DOHH2 (cell line): ENCODE data around the gene EIF3J.

Experiments used
- H3F3A ChIP-seq: fragments of 200-600 bp; sonication (generic), shearing (Covaris generic); 2 replicates; pipeline ENCODE4 v1.6.0; 2016; ENCODE audit warnings: antibody characterized with exemption, mild to moderate bottlenecking; ENCODE audit not compliant: control insufficient read depth, insufficient read depth
- H3K27ac ChIP-seq: fragments of 200-600 bp; sonication (generic); 2 replicates; pipeline ENCODE4 v1.5.1; 2014; ENCODE audit warnings: low read depth, mild to moderate bottlenecking, low read length, moderate library complexity
- H3K27me3 ChIP-seq: fragments of 200-600 bp; sonication (generic); 2 replicates; pipeline ENCODE4 v1.6.1; 2014; ENCODE audit warnings: mild to moderate bottlenecking, low read length, mixed read lengths; ENCODE audit not compliant: control insufficient read depth
- H3K36me3 ChIP-seq: fragments of 200-600 bp; sonication (generic); 2 replicates; pipeline ENCODE4 v1.6.1; 2014; ENCODE audit warnings: mild to moderate bottlenecking, low read length, moderate library complexity, mixed read lengths; ENCODE audit not compliant: control insufficient read depth
- H3K4me1 ChIP-seq: fragments of 200-600 bp; sonication (generic); 2 replicates; pipeline ENCODE4 v1.6.1; 2014; ENCODE audit warnings: mild to moderate bottlenecking, low read length, mixed read lengths; ENCODE audit not compliant: control insufficient read depth
- H3K4me2 ChIP-seq: fragments of 200-600 bp; sonication (generic); 2 replicates; pipeline ENCODE4 v1.6.0; 2014; ENCODE audit warnings: mild to moderate bottlenecking, low read length, moderate library complexity
- H3K4me3 ChIP-seq: fragments of 200-600 bp; sonication (generic); 2 replicates; pipeline ENCODE4 v1.5.1; 2014; ENCODE audit warnings: mild to moderate bottlenecking, low read length, mixed read lengths
- H3K79me2 ChIP-seq: fragments of 200-600 bp; sonication (generic); 2 replicates; pipeline ENCODE4 v1.6.1; 2014; ENCODE audit warnings: mild to moderate bottlenecking, low read length, mixed read lengths; ENCODE audit not compliant: control insufficient read depth
- H3K9me2 ChIP-seq: fragments of 200-600 bp; sonication (generic); replicated peaks from 2 replicates; pipeline ENCODE4 v1.6.1; 2014; ENCODE audit warnings: mild to moderate bottlenecking, low read length, mixed read lengths; ENCODE audit not compliant: control insufficient read depth
- H3K9me3 ChIP-seq: fragments of 200-600 bp; sonication (generic); 2 replicates; pipeline ENCODE4 v1.6.1; 2014; ENCODE audit warnings: antibody characterized with exemption, low read length, mixed read lengths; ENCODE audit not compliant: control insufficient read depth, insufficient read depth
- H4K20me1 ChIP-seq: fragments of 200-600 bp; sonication (generic); 2 replicates; pipeline ENCODE4 v1.6.0; 2014; ENCODE audit warnings: low read depth, mild to moderate bottlenecking, antibody characterized with exemption, low read length, moderate library complexity; ENCODE audit not compliant: control insufficient read depth, insufficient read depth
- EZH2phosphoT487 ChIP-seq: fragments of 200-600 bp; sonication (generic); IDR thresholded peaks from 2 replicates; pipeline ENCODE4 v1.6.1; 2017; ENCODE audit warnings: borderline replicate concordance, mild to moderate bottlenecking, antibody characterized with exemption, low read length, moderate library complexity, mixed read lengths
- TF ChIP-seq, protein P1 (sequence below): fragments of 200-600 bp; sonication (generic); IDR thresholded peaks from one replicate; pipeline ENCODE4 v1.5.1; 2014; ENCODE audit warnings: antibody characterized with exemption, mild to moderate bottlenecking, low read depth, low read length; ENCODE audit not compliant: poor library complexity, severe bottlenecking

Gene EIF3J

DNA sequence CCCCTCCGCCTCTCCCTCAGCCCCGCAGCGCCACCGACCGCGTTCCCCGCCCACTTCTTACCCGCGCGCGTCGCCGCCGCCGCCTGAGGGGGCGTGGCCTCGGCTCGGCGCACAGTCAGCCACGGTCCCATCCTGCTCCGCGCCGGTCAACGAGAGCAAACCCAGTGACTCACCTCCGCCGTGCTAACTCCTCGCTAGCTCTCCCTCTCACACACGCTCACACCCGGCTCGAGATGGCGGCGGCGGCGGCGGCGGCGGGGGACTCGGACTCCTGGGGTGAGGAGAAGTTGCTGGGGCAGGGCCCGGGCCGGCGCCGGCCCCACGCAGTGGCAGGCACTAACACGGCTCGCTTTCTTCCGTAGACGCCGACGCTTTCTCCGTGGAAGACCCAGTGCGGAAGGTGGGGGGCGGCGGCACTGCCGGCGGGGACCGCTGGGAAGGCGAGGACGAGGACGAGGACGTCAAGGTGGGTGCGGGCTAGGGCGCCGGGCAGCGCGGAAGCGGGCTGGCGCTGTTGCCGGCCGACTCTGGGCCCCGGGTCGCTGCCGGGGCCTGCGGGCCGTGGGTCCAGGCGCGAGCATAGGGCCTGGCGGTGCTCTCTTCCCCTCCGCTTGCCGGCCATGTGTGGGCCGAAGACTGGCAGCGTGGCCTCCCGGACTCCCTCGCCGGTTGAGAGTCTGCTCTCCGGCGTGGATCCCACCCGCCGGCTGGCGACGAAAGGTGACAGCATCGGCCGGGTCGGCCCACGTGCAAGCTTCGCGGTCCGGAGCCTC is at the start of gene EIF3J:
Gene EIF3J (plus strand): TSS at position 186 of the 773 bp plus-strand sequence. CDS start 48 bp downstream, at position 234.
- Histone ChIP-seq H3K4me3 (peak within 1 kb of the TSS; percentile 83), H3K27ac (peak within 1 kb of the TSS; percentile 76), H3F3A (0 out of 2 replicates have a peak, but pooled peaks cover 6% of the 10 kb centered on the region), H4K20me1 (peaks cover 13% of the 10 kb centered on the region; the same call in 1 of the 2 replicates), H3K9me2 (no peaks in the 10 kb centered on the region), H3K9me3 (no peaks in the 10 kb centered on the region), H3K27me3 (no peaks in the 10 kb centered on the region), H3K4me2 (peak within 1 kb of the TSS; percentile 79), H3K4me1 (peaks cover 36% of the 10 kb centered on the region), H3K79me2 (peaks cover 60% of the 10 kb centered on the region), H3K36me3 (peaks cover 43% of the 10 kb centered on the region)
- TF ChIP-seq EZH2phosphoT487 = no peak
- TF ChIP-seq, protein P1, sequence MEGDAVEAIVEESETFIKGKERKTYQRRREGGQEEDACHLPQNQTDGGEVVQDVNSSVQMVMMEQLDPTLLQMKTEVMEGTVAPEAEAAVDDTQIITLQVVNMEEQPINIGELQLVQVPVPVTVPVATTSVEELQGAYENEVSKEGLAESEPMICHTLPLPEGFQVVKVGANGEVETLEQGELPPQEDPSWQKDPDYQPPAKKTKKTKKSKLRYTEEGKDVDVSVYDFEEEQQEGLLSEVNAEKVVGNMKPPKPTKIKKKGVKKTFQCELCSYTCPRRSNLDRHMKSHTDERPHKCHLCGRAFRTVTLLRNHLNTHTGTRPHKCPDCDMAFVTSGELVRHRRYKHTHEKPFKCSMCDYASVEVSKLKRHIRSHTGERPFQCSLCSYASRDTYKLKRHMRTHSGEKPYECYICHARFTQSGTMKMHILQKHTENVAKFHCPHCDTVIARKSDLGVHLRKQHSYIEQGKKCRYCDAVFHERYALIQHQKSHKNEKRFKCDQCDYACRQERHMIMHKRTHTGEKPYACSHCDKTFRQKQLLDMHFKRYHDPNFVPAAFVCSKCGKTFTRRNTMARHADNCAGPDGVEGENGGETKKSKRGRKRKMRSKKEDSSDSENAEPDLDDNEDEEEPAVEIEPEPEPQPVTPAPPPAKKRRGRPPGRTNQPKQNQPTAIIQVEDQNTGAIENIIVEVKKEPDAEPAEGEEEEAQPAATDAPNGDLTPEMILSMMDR = no peak

- Histone ChIP-seq H3K27ac (no peak overlapping the region), H3K9me3 (no peaks in the 10 kb centered on the region), H3K4me2 (no peak overlapping the region), H3K4me3 (no peak overlapping the region), H3K9me2 (no peaks in the 10 kb centered on the region), H3K4me1 (no peaks in the 10 kb centered on the region), H3K27me3 (no peaks in the 10 kb centered on the region), H4K20me1 (no peaks in the 10 kb centered on the region), H3K36me3 (peaks cover 83% of the 10 kb centered on the region), H3K79me2 (peaks cover 24% of the 10 kb centered on the region), H3F3A (no peaks in the 10 kb centered on the region)
- TF ChIP-seq EZH2phosphoT487 = no peak
- TF ChIP-seq, protein P1 = no peak
These were observed 47.5 kb upstream of the EIF3J start for GRCh38 chr15:44489464-44489863.

DNA sequence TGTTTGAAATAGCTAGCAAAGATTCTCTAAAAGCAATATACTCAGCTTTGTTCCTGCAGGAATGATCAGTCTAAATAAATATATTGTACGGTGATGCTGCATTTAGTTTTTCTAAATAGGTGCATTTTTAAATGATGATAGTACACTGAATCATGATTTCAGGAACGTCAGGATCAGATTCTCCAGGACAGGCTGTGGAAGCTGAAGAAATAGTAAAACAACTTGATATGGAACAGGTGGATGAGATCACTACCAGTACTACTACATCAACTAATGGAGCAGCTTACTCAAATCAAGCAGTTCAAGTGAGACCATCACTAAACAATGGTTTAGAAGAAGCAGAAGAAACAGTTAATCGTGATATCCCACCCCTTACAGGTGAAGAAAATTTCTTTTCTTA is 46.3 kb upstream of the EIF3J start:
- Histone ChIP-seq H3K27ac (no peak overlapping the region), H3K9me3 (no peaks in the 10 kb centered on the region), H3K4me1 (no peaks in the 10 kb centered on the region), H3F3A (no peaks in the 10 kb centered on the region), H3K4me2 (no peak overlapping the region), H3K36me3 (peaks cover 81% of the 10 kb centered on the region), H4K20me1 (no peaks in the 10 kb centered on the region), H3K27me3 (no peaks in the 10 kb centered on the region), H3K79me2 (peaks cover 19% of the 10 kb centered on the region), H3K4me3 (no peak overlapping the region), H3K9me2 (no peaks in the 10 kb centered on the region)
- TF ChIP-seq EZH2phosphoT487 = no peak
- TF ChIP-seq, protein P1 = no peak
